Right renal cortex interstitium (tissue), 3 donors: Measurements from ENCODE around the gene RNF152. TPM values are rescaled to one million over a fixed set of nuclear protein-coding genes. Genes with fewer than 3 reads are reported as not detected.

Experiments
- DNase-seq, 3 donors: peaks; one replicate each; pipeline ENCODE4 v3.0.0-alpha.2; 2013; ENCODE audit warnings: low read depth in 3 of 3, low spot score in 2 of 3
- polyA plus RNA-seq, 3 donors: library from polyadenylated mRNA; unstranded; fragments of 120-200 nt; gene quantifications; one replicate each; pipeline ENCODE4 v1.2.1, GENCODE V29; 2013; ENCODE audit not compliant: insufficient read length in 3 of 3

RNF152 gene
- polyA plus RNA-seq, 3 donors, result 7.2 to 9.2 (median 7.6) TPM

DNA sequence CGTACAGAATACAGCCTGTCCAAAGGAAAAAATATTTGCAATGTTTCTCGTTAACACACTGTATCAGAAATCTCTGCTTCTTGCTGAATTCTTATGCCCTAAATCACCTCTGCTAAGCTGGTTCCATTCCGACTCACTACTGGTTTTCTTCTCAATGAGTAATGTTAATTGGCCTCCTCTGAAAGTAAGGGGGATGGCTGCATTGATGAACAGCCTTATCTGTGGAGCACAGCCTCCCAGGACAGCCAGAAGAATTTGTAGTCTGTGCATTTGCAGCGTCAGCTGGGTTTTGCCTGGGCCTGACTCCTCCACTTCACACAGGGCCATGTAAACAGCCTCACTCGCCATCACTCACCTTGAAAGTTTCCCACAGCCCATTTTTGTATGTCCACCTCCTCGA, 127.7 kb downstream of the RNF152 start:
- no peak for DNase-seq

DNA sequence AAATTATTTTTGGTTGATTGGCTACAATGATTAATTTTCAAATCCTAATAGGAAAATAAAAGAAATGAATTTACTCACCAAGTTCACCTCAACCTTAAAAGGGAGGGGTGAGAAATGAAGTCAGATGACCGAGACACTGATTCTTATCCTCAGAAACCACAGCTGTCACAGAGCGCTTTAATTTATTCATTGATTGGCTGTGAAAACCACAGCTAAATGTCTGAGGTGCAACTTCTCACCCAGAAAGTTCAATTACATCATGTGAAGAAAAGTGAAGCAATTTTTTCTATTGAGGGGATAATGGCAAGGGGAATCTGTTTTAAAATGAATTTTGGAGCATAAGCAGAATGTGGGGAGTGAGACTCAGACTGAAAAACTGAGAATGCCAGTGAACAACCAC, 128.4 kb downstream of the RNF152 start:
- no peak for DNase-seq

DNA sequence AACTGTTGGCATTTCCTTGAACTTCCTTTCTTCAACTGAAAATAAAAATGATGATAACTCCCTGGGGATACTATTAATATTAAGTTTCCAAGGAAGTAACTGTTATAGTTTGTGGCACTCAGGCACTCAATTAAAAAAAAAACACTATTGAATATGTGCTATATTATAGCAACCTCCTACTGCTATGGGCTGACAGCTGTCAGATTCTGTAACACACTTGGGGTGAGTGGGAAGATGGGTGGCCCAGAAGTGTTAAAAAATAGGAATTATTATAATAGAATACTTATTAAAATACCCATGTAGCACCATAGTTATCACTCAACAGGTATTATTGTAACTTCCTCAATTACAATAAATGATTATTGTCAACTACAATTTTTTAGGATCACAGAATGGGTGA, 130.9 kb downstream of the RNF152 start:
- no peak for DNase-seq
